Adrenal gland (tissue), 12 donors: ENCODE measurements around the gene REL. TPM values are rescaled to one million over a fixed set of nuclear protein-coding genes. Genes with fewer than 3 reads are reported as not detected.

Source experiments
- DNase-seq, 7 donors: peaks; one replicate each; pipeline ENCODE4 v3.0.0-alpha.2; 2019 to 2020
- H3K27ac ChIP-seq, 5 donors: fragments of 200-600 bp; sonication (generic) in 4 of 5; 1 replicate in 3 of 5; 2 replicates in 2 of 5; pipeline versions ENCODE4 v1.5.1 to v1.8.0; 2016 to 2020; ENCODE audit warnings: mild to moderate bottlenecking in 1 of 5
- H3K27me3 ChIP-seq: fragments of 200-600 bp; 2 replicates; pipeline ENCODE4 v1.8.0; 2021
- H3K36me3 ChIP-seq, 2 donors: fragments of 200-600 bp; replicated peaks in 1 of 2; 1 replicate in 1 of 2; 2 replicates in 1 of 2; pipeline versions ENCODE4 v1.5.1 to v1.8.0; 2018 to 2022
- H3K4me1 ChIP-seq, 2 donors: fragments of 200-600 bp; replicated peaks in 1 of 2; 1 replicate in 1 of 2; 2 replicates in 1 of 2; pipeline versions ENCODE4 v1.5.1 to v1.8.0; 2018 to 2021
- H3K4me3 ChIP-seq, 4 donors: fragments of 200-600 bp; sonication (generic) in 3 of 4; one replicate each; pipeline ENCODE4 v1.5.1; 2016 to 2018
- H3K9me3 ChIP-seq, 3 donors: fragments of 200-600 bp; sonication (generic) in 1 of 3; replicated peaks in 1 of 3; 1 replicate in 2 of 3; 2 replicates in 1 of 3; pipeline versions ENCODE4 v1.5.1 to v1.8.0; 2016 to 2021
- CTCF ChIP-seq, 6 experiments: fragments of 450-650 bp in 4 of 6; fragments of 200-600 bp in 2 of 6; sonication (generic) in 1 of 6; IDR thresholded peaks; 1 replicate in 5 of 6; 2 replicates in 1 of 6; pipeline versions ENCODE4 v1.5.1 to v1.8.0; 2016 to 2021; ENCODE audit warnings: antibody characterized with exemption in 6 of 6, mild to moderate bottlenecking in 2 of 6, moderate library complexity in 1 of 6
- POLR2A ChIP-seq, 2 donors: fragments of 450-650 bp; IDR thresholded peaks; one replicate each; pipeline ENCODE4 v1.6.1; 2017; ENCODE audit warnings: antibody characterized with exemption in 2 of 2, mild to moderate bottlenecking in 2 of 2, moderate library complexity in 1 of 2
- WGBS, 4 donors: extraction: QIAGEN DNeasy Blood & Tissue Kit in 2 of 4; methylation state at CpG; one replicate each; pipeline versions ENCODE4 v1.1.5 to v1.1.7; 2013 to 2017; 5-methylcytosine and 5-hydroxymethylcytosine counted together
- intact Hi-C, 2 donors: fragments of 100-400 bp; cut with DNase I; formaldehyde crosslinking; loops; one replicate each; pipeline versions ENCODE4 v1.14.1 to v1.15.0; 2022 to 2023
- polyA plus RNA-seq, 3 donors: library from polyadenylated mRNA; stranded (reverse); fragments of 200-250 nt in 2 of 3; fragments of 350-450 nt in 1 of 3; fragmentation: Illumina TruSeq in 1 of 3; extraction: RNeasy Lipid Tissue Mini Kit (QIAGEN cat#74804) in 1 of 3; gene quantifications; one replicate each; pipeline ENCODE4 v1.2.3, GENCODE V29; 2013 to 2014
- total RNA-seq, 9 donors: library from RNA; depleted of rRNA in 4 of 9; stranded (reverse); fragments of >200 nt in 4 of 9; fragments of 120-200 nt in 1 of 9; fragmentation: NEBNext Ultra II Directional in 1 of 9; extraction: Animal tissue kit (Norgen Biotek cat#: 25700) in 1 of 9; gene quantifications; one replicate each; pipeline versions ENCODE4 v1.1.0 to v1.2.4, GENCODE V29; 2013 to 2023
- donor health status: healthy with polysubstance abuse.
- donor health status: Bipolar disorder and iron deficiency.
- donor health status: DM: yes; HTN: yes; CAD: no.
- donor health status: DM: no; HTN: no; CAD: no.
- donor health status: DM: no; HTN: no; CAD: no.
- donor health status: DM: yes; HTN: yes; CAD: no.

REL gene
- total and polyA plus RNA-seq, 12 donors: 0.51 to 15.0 (median 9.8) TPM

DNA sequence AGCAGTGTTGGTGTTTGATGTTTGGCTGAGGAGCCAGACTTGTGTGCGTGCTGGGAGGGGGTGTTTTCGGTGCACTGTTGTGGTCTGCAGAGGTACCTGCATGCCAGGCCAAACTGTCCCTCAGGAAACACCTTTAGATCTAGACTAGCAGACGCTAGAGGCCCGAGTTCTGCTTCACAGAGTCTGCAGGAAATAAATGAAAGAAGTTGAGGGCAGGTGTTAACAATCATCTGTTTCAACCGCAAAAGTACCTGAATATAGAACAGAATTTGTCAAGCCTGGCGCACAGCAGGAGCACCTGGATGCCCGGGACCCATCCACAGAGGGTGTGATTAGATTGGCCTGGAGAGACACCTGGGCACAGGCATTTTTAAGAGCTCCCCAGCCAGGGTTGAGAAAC lies 40.5 kb upstream of the REL start:
- no peak for DNase-seq
- Histone ChIP-seq H3K4me1 (no peaks in the 10 kb centered on the region), H3K36me3 (no peaks in the 10 kb centered on the region), H3K9me3 (no peaks in the 10 kb centered on the region), H3K27me3 (no peaks in the 10 kb centered on the region), H3K27ac (no peak overlapping the region), H3K4me3 (no peak overlapping the region)
- WGBS, 4 donors: 77 to 84% (median 80%) methylated on average over 7 of the region's 7 CpGs
- TF ChIP-seq POLR2A (IDR thresholded peaks at IDR 0.05) (no peak), CTCF (IDR thresholded peaks at IDR 0.05) (no peak)
- intact Hi-C loops: no loop called here

DNA sequence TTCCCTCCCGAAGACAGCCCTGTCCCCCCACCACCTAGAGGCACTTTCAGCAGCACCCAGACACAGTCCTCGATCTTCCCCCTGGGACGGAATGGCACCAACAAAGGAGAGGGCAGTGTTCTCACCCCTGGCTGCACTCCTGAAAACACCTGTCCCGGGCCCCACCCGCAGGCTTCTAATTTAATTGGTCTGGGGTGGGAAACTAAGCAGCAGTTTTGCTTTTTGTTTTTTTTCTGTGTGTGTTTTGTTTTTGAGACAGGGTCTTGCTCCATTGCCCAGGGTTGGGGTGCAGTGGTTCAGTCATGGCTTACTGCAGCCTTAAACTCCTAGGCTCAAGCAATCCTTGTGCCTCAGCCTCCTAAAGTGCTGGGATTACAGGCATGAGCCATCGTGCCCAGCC lies 38.4 kb upstream of the REL start:
- intact Hi-C loops: no loop called here
- H3K36me3 ChIP-seq: no peaks in the 10 kb centered on the region
- WGBS, 4 donors: 83 to 94% (median 89%) methylated on average over 6 of the region's 6 CpGs
- TF ChIP-seq CTCF (IDR thresholded peaks at IDR 0.05) (no peak), POLR2A (IDR thresholded peaks at IDR 0.05) (no peak)
- no peaks in the 10 kb centered on the region for H3K4me1 ChIP-seq
- no peak overlapping the region for H3K27ac ChIP-seq
- DNase-seq: no peak
- H3K27me3 ChIP-seq: no peaks in the 10 kb centered on the region
- no peaks in the 10 kb centered on the region for H3K9me3 ChIP-seq
- no peak overlapping the region for H3K4me3 ChIP-seq

GRCh38 chr2:60844105-60844504 lies 37.3 kb upstream of the REL start:
- Histone ChIP-seq H3K9me3 (no peaks in the 10 kb centered on the region), H3K27me3 (no peaks in the 10 kb centered on the region), H3K4me1 (no peaks in the 10 kb centered on the region), H3K27ac (no peak overlapping the region), H3K36me3 (no peaks in the 10 kb centered on the region), H3K4me3 (no peak overlapping the region)
- WGBS, 4 donors: 85 to 94% (median 90%) methylated on average over 2 of the region's 2 CpGs
- TF ChIP-seq POLR2A (IDR thresholded peaks at IDR 0.05) (no peak), CTCF (IDR thresholded peaks at IDR 0.05) (no peak)
- DNase-seq: no peak
- intact Hi-C loops: no loop called here

GRCh38 chr2:60847854-60848253 lies 33.5 kb upstream of the REL start:
- 82 to 90% (median 85%) methylated on average over 6 of the region's 6 CpGs for WGBS, 4 donors
- no peak for DNase-seq
- Histone ChIP-seq H3K36me3 (no peaks in the 10 kb centered on the region), H3K9me3 (no peaks in the 10 kb centered on the region), H3K27ac (no peak overlapping the region), H3K4me3 (no peak overlapping the region), H3K4me1 (no peaks in the 10 kb centered on the region), H3K27me3 (no peaks in the 10 kb centered on the region)
- intact Hi-C loops: no loop called here
- TF ChIP-seq POLR2A (IDR thresholded peaks at IDR 0.05): no peak
- no peak for TF ChIP-seq CTCF (IDR thresholded peaks at IDR 0.05)
